Activated T-cell treated with anti-CD3 and anti-CD28 coated beads, Interleukin-2, amount 50 U/mL, for 4 hours (primary cell): ENCODE data around the gene CPTP. TPM values are rescaled to one million over a fixed set of nuclear protein-coding genes. Genes with fewer than 3 reads are reported as not detected.

Experiments used
- ATAC-seq, 2 donors: fragments of 200-7000 bp; cut with Tn5 transposase; one replicate each; pipeline ENCODE4 v1.10.0; 2021
- DNase-seq: peaks from one replicate; pipeline ENCODE4 v3.0.0-alpha.2; 2020
- H3K27me3 Mint-ChIP-seq: one replicate; pipeline ENCODE4 v1.8.0; 2021; ENCODE audit warnings: low read depth, mixed read lengths
- H3K36me3 Mint-ChIP-seq: one replicate; pipeline ENCODE4 v1.8.0; 2022; ENCODE audit warnings: mixed read lengths; ENCODE audit not compliant: insufficient read depth
- H3K4me1 Mint-ChIP-seq: one replicate; pipeline ENCODE4 v1.8.0; 2021; ENCODE audit warnings: low read depth, mixed read lengths
- H3K4me3 Mint-ChIP-seq: one replicate; pipeline ENCODE4 v1.8.0; 2021; ENCODE audit warnings: mild to moderate bottlenecking, moderate library complexity, mixed read lengths
- H3K9me3 Mint-ChIP-seq: one replicate; pipeline ENCODE4 v1.8.0; 2021; ENCODE audit warnings: mixed read lengths
- total RNA-seq, 3 donors: library from RNA; stranded (reverse); gene quantifications; one replicate each; pipeline ENCODE4 v1.2.1, GENCODE V29; 2021

Gene CPTP
- total RNA-seq, 3 donors from 2014 or later, result 16.0 to 18.4 (median 18.1) TPM

GRCh38 chr1:1297802-1298424 lies 26.7 kb upstream of the CPTP start:
- Mint-ChIP-seq H3K4me3 (no peak overlapping the region), H3K36me3 (no peaks in the 10 kb centered on the region), H3K4me1 (no peaks in the 10 kb centered on the region), H3K27me3 (no peaks in the 10 kb centered on the region), H3K9me3 (no peaks in the 10 kb centered on the region)
- DNase-seq, result no peak
- no peak for ATAC-seq

GRCh38 chr1:1298861-1299685 lies 25.5 kb upstream of the CPTP start:
- DNase-seq, result no peak
- Mint-ChIP-seq H3K9me3 (no peaks in the 10 kb centered on the region), H3K4me1 (no peaks in the 10 kb centered on the region), H3K27me3 (no peaks in the 10 kb centered on the region), H3K36me3 (no peaks in the 10 kb centered on the region), H3K4me3 (no peak overlapping the region)
- ATAC-seq, result no peak

- Mint-ChIP-seq H3K9me3 (no peaks in the 10 kb centered on the region), H3K27me3 (no peaks in the 10 kb centered on the region), H3K36me3 (no peaks in the 10 kb centered on the region), H3K4me3 (no peak overlapping the region), H3K4me1 (peaks cover 2% of the 10 kb centered on the region)
- ATAC-seq (peak; percentile 57 to 68), DNase-seq (no peak)
Observed at GRCh38 chr1:1299686-1300351, 24.8 kb upstream of the CPTP start.

- Mint-ChIP-seq H3K27me3 (no peaks in the 10 kb centered on the region), H3K4me1 (peaks cover 4% of the 10 kb centered on the region), H3K9me3 (no peaks in the 10 kb centered on the region), H3K4me3 (no peak overlapping the region), H3K36me3 (no peaks in the 10 kb centered on the region)
- DNase-seq (no peak), ATAC-seq (no peak)
Observed at GRCh38 chr1:1300352-1300739, 24.3 kb upstream of the CPTP start.

GRCh38 chr1:1302006-1302430 lies 22.6 kb upstream of the CPTP start:
- no peak for ATAC-seq

GRCh38 chr1:1302951-1303509 lies 21.6 kb upstream of the CPTP start:
- Mint-ChIP-seq H3K4me3 (no peak overlapping the region), H3K4me1 (peaks cover 22% of the 10 kb centered on the region), H3K9me3 (no peaks in the 10 kb centered on the region), H3K27me3 (no peaks in the 10 kb centered on the region), H3K36me3 (no peaks in the 10 kb centered on the region)
- ATAC-seq (no peak), DNase-seq (no peak)

More at GRCh38 chr1:1302006-1302430, 22.6 kb upstream of the CPTP start:
- Mint-ChIP-seq H3K36me3 (no peaks in the 10 kb centered on the region), H3K27me3 (no peaks in the 10 kb centered on the region), H3K9me3 (no peaks in the 10 kb centered on the region), H3K4me3 (no peak overlapping the region), H3K4me1 (peaks cover 20% of the 10 kb centered on the region)
- DNase-seq, result no peak

GRCh38 chr1:1303736-1304135 lies 20.9 kb upstream of the CPTP start:
- Mint-ChIP-seq H3K9me3 (no peaks in the 10 kb centered on the region), H3K4me1 (peaks cover 22% of the 10 kb centered on the region), H3K36me3 (no peaks in the 10 kb centered on the region), H3K4me3 (no peak overlapping the region), H3K27me3 (no peaks in the 10 kb centered on the region)
- ATAC-seq, result no peak
- no peak for DNase-seq

- DNase-seq, result no peak
- Mint-ChIP-seq H3K4me1 (peaks cover 22% of the 10 kb centered on the region), H3K27me3 (no peaks in the 10 kb centered on the region), H3K9me3 (no peaks in the 10 kb centered on the region), H3K36me3 (no peaks in the 10 kb centered on the region), H3K4me3 (no peak overlapping the region)
- ATAC-seq, result no peak
Observed at GRCh38 chr1:1304331-1305299, 20.0 kb upstream of the CPTP start.

- DNase-seq (peak; percentile 71), ATAC-seq (peak; percentile 16 to 23)
- Mint-ChIP-seq H3K4me3 (peak overlapping the region; percentile 82), H3K36me3 (no peaks in the 10 kb centered on the region), H3K9me3 (no peaks in the 10 kb centered on the region), H3K4me1 (peaks cover 22% of the 10 kb centered on the region), H3K27me3 (no peaks in the 10 kb centered on the region)
Observed at GRCh38 chr1:1305300-1306069, 19.1 kb upstream of the CPTP start.

- no peaks in the 10 kb centered on the region for H3K9me3 Mint-ChIP-seq
- H3K4me3 Mint-ChIP-seq, result peak overlapping the region; percentile 82
- no peaks in the 10 kb centered on the region for H3K36me3 Mint-ChIP-seq
- peaks cover 22% of the 10 kb centered on the region for H3K4me1 Mint-ChIP-seq
- DNase-seq (no peak), ATAC-seq (no peak)
- no peaks in the 10 kb centered on the region for H3K27me3 Mint-ChIP-seq
Observed at GRCh38 chr1:1306070-1306660, 18.4 kb upstream of the CPTP start.

GRCh38 chr1:1306661-1307260 lies 17.8 kb upstream of the CPTP start:
- no peaks in the 10 kb centered on the region for H3K9me3 Mint-ChIP-seq
- DNase-seq (no peak), ATAC-seq (no peak)
- H3K36me3 Mint-ChIP-seq, result no peaks in the 10 kb centered on the region
- peak overlapping the region; percentile 82 for H3K4me3 Mint-ChIP-seq
- H3K4me1 Mint-ChIP-seq, result peaks cover 22% of the 10 kb centered on the region
- H3K27me3 Mint-ChIP-seq, result no peaks in the 10 kb centered on the region

- peaks cover 22% of the 10 kb centered on the region for H3K4me1 Mint-ChIP-seq
- H3K36me3 Mint-ChIP-seq, result no peaks in the 10 kb centered on the region
- no peak for DNase-seq
- H3K4me3 Mint-ChIP-seq, result peak overlapping the region; percentile 82
- ATAC-seq, result peak in 1 of 2 donors; percentile 0
- H3K9me3 Mint-ChIP-seq, result no peaks in the 10 kb centered on the region
- no peaks in the 10 kb centered on the region for H3K27me3 Mint-ChIP-seq
Observed at GRCh38 chr1:1307261-1307922, 17.2 kb upstream of the CPTP start.
